ENCODE data around the gene DEPDC1B.
"Not testable (repeated sequence)": the region's sequence is repeated elsewhere in the genome, so short reads cannot be mapped to it uniquely, and the experiment has no call there.

Gene DEPDC1B

GRCh38 chr5:60577116-60577515 lies 122.8 kb downstream of the DEPDC1B start:
- no peak for DNase-seq

- DNase-seq = no peak
Measured at GRCh38 chr5:60576425-60576824, 123.5 kb downstream of the DEPDC1B start.

DNA sequence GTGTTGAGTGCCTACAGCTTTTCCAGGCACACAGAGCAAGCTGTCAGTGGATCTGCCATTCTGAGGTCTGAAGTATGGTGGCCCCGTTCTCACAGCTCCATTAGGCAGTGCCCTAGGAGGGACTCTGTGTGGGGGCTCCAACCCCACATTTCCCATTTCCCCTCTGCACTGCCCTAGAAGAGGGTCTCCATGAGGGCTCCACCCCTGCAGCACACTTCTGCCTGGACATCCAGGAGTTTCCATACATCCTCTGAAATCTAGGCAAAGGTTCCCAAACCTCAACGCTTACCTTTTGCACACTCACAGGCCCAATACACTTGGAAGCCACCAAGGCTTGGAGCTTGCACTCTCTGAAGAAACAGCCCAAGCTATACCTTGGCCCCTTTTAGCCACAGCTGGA lies 131.3 kb downstream of the DEPDC1B start:
- no peak for DNase-seq

GRCh38 chr5:60563696-60564324 lies 136.2 kb downstream of the DEPDC1B start:
- DNase-seq = no peak

DNA sequence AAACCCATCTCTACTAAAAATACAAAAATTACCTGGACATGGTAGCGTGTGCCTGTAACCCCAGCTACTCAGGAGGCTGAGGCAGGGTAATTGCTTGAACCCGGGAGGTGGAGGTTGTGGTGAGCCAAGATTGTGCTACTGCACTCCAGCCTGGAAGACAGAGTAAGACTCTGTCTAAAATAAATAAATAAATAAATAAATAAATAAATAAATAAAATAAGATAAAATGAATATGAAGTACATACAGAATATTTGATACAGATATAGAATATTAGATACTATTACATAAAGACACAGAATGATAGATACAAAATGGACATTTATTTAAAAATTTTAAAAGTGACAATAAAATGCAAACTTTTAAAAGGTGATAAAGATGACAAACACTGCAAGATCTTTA lies 146.7 kb downstream of the DEPDC1B start:
- DNase-seq = not testable (repeated sequence)

- DNase-seq = no peak
Measured at GRCh38 chr5:60551829-60552228, 148.1 kb downstream of the DEPDC1B start.

DNA sequence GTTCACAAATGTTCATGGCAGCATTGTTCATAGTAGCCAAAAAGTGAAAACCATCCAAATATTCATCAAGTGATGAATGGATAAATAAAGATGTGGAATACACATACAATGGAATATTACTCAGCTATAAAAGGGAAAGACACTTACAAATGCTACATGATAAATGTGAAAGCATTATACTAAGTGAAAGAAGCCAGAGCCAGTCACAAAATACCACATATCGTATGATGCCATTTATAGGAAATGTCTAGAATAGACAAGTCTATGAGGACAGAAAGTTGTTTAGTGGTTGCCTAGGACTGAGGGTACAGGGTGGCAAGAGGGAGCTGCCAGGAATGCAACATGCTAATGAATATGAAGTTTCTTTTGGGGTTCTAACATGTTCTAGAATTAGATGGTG lies 148.7 kb downstream of the DEPDC1B start:
- DNase-seq = no peak

DNA sequence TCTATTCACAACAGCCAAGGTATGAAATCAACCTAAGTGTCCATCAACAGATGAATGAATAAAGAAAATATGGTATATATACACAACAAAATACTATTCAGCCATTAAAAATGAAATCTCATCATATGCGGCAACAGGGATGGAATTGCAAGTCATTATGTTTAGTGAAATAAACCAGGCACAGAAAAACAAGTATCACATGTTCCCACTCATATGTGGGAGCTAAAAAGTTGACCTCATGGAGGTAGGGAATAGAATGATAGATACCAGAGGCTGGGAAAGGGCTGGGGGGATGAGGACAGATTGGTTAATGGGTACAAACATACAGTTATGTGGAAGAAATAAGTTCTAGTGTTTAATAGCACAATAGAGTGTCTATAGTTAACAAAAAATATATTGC lies 149.7 kb downstream of the DEPDC1B start:
- no peak for DNase-seq

GRCh38 chr5:60549841-60550240 lies 150.1 kb downstream of the DEPDC1B start:
- DNase-seq = no peak

All from effector CD8-positive, alpha-beta T cell (primary cell).